Measurements from ENCODE around the gene TGFBRAP1.
A peak's percentile ranks its signal among the peaks of the same experiment; 100 is the strongest.

Gene TGFBRAP1, protein sequence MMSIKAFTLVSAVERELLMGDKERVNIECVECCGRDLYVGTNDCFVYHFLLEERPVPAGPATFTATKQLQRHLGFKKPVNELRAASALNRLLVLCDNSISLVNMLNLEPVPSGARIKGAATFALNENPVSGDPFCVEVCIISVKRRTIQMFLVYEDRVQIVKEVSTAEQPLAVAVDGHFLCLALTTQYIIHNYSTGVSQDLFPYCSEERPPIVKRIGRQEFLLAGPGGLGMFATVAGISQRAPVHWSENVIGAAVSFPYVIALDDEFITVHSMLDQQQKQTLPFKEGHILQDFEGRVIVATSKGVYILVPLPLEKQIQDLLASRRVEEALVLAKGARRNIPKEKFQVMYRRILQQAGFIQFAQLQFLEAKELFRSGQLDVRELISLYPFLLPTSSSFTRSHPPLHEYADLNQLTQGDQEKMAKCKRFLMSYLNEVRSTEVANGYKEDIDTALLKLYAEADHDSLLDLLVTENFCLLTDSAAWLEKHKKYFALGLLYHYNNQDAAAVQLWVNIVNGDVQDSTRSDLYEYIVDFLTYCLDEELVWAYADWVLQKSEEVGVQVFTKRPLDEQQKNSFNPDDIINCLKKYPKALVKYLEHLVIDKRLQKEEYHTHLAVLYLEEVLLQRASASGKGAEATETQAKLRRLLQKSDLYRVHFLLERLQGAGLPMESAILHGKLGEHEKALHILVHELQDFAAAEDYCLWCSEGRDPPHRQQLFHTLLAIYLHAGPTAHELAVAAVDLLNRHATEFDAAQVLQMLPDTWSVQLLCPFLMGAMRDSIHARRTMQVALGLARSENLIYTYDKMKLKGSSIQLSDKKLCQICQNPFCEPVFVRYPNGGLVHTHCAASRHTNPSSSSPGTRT

DNA sequence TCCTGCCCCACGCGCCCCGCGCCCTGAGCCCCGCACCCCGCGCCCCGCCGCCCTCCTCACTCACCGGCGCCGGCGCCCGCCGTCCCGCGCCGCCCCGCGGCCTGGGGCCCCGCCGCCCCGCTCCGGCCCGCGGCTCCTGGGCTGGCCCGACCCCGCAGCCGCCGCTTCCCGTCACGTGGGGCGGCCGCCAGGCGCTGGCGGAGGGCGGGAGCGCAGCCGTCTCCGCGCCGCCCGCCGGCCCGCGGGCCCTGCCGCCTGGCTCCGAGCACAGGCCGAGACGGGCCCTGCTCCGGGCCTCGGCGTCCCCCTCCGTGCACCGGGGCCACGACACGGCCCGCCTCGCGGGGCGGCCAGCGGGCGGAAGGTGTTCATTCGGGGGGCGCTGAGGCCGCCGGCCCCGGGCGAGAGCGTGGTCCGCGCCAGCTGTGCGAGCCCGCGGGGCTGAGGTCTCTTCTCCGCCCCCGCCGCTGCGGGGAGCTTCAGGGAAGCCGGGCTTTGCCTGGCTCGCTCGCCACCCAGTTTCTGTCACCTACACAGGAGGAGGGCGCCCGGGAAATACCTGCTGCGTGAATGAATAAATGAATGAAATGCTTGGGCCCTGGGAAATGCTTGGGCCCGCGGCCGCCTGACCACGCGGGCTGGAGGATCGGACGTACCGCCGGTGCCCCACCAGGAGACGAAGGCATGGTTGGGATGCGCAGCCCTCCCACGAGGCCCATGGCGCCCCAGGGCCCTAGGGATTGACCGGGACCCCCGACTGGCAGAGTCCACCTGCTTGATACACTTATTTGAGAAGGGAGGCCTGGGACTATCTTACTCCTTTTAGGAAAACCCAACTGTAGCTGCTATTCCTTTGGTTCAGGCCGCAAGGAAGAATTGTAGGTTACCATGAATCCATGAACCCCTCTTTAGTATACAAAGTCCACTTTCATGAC lies at the start of gene TGFBRAP1:
TGFBRAP1 (minus strand) TSS at position 175 of the 935 bp plus-strand sequence. CDS start 21,434 bp downstream, outside the sequence.
- peak; percentile 20 for DNase-seq

DNA sequence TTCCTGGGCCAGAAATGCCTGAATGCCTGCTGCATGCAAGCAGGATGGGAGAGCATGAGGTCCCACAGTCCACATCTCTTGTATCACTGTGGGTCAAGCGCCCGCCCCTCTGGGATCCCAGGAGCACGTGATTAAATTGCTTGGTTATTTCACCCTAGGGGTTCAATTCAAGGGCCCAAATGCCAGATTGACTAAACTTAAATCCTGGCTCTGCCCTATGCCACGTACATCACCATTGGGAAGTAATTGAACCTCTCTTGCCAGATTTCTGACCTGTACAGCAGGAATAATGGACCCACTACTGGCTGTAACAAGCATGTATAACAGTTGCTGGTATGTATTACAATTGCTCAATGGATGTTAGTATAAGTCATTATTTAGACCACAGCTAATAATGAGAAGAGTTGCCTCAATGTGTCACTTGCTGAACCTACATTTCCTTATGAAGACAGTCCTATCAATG lies 49.4 kb upstream of the TGFBRAP1 start:
- DNase-seq: no peak

DNA sequence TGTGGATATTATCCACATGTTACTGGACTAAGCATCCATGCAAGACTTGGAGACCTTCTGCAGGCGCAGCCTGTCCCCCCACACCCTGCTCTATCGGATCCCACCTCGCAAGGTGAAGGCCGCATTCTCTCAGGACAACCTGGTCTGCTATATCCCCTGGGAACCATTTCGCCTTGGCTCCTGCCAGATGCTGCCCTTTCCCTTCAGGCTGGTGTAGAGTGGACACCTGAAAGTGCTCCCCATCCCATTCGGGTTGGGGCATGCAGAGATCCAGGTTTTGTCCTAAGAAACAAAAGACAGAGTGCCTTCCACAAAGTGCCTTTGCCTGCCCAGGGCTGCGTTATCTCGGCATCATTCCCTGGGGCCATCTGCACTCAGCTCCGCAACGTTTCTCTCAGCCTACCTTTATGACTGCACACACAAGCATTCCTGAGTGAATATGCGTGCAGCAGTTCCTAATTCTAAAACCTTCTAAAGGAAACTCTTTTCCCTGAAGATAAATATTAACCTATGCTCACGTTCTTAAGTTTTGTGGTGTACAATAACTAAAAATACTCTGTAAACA lies 48.8 kb upstream of the TGFBRAP1 start:
- no peak for DNase-seq

DNA sequence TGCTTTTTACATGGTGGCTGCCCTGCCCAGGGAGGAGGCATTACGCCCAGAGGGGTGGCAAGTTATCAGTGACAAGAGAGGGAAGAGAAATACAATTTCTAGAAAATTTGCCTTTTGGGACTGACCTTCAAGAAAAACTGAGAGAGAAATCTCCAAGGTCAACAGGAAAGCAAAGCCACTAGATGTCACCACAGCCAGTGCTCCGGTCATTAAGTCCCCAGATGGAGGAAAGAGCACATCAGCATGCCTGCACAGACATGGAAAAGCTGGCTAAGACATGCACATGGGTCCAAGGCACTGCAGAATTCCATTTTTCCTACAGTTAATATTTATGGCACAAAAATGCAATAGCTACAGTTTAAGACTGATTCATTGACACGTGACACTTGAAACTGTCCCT lies 48.3 kb upstream of the TGFBRAP1 start:
- DNase-seq: no peak

DNA sequence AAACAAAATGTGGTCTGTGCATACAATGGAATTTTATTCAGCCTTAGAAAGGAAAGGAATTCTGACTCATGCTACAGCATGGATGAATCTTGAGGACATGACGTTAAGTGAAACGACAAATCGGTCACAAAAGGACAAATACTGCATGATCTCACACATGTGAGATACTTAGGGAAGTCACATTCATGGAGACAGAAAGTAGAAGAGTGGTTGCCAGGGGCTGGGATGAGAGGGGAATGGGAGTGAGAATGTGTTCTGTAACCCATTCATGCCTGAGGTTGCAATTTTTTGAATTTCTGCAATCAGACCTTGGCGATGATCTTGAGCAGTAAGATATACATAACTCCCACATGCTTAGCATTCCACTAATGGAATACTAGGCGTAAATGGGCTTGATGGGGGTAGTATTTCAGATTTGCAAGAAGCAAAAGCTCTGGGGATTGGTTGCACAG lies 47.3 kb upstream of the TGFBRAP1 start:
- DNase-seq: no peak

DNA sequence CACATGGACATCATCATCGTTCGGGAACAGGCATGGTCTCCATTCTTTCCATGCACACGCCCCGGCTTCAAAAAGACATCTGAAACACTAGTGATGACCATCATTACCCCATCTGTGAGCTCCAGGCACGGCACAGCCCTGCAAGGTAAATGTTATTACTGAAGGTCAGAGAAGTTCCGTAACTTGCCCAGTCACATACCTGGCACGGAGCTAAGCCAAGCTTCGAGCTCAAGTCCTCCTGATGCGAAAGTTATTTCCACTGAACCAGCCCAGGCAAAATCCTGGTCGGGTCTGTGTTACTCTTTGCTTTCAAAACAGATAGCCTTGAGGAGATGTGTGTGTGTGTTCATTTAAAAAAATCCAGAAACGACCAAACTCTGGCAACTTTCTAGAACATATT lies 46.5 kb upstream of the TGFBRAP1 start:
- DNase-seq: no peak

DNA sequence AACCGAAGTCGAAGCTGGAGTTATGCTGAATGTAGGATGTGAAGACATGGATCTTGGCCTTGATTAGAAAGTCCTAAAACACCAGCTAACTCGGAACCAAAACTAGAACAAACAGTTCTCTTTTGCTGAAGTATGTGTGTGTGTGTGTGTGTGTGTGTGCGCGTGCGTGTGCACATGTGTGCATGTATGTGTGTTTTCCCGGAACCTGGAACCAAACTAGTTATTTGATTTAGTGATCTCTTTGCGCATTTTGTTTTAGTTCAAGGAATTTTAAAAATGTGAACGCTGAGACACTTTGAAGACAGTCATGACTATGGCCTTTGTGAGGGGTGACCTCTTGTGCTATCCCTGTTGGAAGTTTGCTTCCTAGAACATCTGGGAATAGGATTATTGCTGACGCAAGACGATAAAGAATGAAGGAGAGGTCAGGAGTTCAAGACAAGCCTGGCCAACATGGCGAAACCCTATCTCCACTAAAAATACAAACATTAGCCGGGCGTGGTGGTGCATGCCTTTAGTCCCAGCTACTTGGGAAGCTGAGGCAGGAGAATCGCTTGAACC lies 45.5 kb upstream of the TGFBRAP1 start:
- DNase-seq: no peak

DNA sequence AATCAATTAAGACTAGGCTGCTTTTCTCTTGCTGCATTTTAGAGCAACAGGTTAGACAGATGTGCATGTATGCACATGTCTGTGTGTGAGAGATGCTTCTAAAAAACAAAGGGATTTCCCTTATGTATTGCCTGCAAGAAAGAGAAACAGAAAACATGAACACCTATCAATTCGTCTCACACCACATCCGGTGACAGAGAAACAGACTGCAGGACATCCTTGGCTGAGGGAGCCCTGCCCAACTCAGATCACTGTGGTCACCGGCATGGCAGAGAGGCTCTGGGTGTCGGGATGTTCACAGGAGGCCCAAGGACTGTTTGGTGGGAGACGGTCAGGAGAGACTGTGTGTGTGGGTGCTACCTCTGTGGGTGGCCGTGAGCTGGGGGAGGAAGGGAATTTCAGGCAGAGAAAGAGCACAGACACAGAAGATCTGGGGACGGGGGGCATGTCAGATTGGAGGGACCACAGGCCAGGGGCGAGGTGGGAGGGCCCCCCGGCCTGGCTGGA lies 44.4 kb upstream of the TGFBRAP1 start:
- DNase-seq: no peak

DNA sequence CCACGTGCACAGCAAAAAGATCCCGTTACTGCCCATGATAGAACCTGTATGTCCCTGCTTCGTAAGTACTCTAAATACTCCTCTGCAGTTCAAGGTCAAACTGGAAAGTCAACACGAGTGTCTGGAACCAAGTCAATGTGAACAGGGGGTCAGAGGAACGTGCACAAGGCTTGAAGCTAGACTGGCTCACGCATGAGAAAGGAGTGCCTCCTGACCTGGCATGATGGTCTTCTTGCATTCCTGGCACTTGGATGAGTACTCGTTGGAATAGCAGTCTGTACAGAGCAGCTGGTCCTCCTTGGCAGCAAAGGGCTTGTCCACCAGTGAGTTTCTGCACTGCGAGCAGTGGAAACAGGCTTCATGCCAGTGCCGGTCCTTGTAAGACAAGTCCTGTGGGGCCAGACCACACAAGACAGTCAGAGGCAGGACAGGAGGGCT lies 43.8 kb upstream of the TGFBRAP1 start:
- no peak for DNase-seq

DNA sequence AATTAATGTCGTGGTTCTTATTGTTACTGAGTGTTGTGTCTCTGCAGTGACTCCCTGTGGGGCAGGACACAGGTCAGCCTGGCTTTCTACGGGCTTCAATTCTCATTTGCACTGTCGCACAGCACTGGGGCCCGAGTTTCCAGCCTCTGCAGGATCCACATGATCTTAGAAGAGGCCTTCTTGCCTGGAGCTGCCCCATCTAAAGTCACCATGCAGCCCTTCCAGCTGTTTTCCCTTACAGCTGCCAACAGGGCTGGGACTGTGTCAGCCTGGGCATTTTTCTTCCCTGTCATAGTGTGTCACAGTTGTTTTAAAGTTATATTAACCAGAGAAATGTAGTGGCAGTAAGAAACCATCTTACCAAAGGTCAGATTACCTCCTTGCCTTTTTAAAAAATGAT lies 42.3 kb upstream of the TGFBRAP1 start:
- DNase-seq: no peak

DNA sequence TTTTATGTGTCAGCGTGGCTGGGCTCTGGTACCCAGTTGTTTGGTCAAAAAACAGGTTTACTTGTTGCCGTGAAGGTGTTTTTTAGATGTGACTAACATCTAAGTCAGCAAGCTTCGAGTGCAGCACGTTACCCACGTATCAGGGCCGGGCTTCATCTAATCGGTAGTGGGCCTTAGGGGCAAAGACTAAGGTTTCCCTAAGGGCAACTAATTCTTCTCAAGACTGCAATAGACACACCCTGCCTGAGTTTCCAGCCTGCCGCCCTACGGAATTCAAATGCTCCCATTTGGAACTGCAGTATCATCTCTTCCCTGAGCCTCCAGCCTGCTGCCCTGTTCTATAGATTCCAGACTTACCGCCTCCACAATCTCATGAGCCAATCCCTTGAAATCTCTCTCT lies 41.6 kb upstream of the TGFBRAP1 start:
- DNase-seq: no peak

DNA sequence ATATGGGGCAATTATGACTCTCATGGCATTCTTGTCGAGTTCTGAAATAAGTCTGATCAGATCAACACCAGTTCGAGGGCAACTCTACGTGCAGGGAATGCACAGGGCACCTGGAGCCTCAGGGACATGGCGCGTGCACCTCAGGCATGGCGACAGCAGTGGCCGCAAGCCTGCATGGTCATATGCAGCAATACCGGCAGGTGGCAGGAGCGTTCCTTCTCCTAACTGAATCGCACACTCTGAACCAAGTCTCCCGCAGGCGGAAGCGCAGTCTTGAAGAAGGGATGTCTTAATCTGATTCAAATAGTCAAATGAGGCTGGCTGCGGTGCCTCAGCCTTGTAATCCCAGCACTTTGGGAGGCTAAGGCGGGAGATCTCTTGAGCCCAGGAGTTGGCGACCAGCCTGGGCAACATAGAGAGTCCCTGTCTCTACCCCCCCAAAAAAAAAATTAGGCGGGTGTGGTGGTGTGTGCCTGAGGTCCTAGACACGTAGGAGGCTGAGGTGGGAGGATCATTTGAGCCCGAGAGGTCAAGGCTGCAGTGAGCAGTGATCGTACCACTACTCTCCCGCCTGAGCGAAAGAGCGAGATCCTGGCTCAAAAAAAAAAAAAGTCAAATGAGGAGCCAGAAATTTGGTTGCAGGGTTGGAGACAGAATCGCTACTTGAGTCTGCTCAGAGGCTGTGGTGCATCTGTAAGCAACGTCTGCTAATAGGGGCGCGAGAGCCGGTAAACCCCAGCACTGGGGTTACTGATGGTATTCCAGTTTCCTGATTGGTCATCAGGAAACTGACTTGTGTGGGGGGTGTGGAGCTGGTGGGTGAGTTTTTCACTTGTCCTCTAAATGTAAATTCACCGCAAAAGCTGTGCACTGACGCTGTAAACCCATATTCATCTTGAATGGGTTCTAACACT lies 40.5 kb upstream of the TGFBRAP1 start:
- DNase-seq: peak; percentile 69

DNA sequence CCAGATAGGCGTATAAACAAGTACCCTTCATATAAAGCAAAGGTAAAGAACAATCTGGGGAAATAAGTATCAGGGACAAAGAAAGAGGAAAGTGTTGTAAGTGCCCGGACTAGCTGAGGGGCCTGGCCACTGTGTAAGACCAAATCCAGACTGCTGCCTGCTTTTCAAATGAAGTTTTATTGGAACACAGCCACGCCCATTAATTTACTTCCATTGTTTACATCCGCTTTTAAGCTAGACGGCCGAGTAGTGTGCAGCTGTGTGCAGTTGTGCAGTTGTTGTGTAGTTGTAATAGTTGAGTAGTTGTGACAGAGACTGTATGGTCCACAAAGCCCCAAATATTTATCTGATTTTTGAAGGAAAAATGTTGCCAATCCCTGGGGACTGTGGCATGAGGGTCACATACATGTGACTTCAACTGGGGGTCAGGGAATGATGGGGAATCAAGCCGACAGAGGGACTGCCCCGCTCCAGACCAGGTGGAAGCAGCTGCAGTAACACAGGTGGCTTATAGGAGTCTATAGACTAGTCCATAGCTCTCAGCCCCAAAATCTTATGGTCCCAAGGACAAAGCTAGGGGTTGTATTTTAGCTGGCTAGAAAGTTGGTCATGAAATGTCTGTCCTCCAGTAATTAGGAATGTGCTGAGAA lies 39.3 kb upstream of the TGFBRAP1 start:
- no peak for DNase-seq

DNA sequence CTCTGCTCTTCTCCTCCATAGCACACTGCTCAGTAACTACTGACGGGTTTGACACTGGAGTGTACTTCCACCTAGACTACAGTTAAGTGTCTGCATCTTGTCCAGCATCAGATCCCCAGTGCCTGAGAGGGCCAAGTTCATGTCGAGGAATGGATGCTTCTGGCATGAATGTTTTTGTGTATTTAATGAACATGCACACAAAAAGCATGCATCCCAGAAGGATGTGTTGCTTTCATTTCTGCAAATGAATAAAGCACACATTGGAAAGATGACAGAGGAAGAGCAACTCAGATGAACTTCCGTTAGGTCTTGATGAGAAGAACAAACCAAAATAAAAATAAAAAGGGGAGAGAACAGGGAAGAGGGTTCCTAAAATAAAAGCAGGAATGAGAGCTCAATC lies 35.7 kb upstream of the TGFBRAP1 start:
- no peak for DNase-seq

DNA sequence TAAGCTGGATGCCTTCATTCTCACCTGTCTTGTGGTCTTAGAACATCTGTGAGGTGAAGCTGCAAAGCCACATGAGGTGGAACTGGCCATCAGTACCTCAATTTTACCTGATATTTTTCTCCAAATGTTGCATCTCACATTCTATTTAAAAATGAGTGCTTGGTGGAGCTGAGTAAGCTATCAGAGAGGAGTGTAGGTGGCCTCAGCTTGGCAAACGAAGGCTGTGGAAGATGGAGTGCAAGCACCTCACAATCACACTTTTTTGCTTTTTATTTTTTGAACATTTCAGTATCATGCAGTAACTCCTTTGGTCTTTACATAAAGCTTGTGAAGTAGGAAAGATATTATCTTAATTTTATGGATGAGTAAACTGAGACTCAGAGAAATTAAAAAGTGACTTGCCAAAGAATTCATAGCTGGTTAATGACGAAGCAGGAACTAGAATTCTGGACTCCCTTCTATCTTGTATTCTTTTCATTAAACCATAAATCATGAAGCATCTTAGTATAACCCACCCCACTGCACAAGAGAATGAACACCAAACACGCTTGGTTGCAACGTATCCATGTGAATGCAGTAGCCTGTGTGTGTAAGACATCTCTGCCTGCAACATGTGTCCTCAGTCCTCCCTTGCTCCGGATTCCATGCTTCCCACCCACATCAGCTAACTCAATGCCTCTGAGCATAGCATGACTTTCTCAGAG lies 35.1 kb upstream of the TGFBRAP1 start:
- DNase-seq: no peak

DNA sequence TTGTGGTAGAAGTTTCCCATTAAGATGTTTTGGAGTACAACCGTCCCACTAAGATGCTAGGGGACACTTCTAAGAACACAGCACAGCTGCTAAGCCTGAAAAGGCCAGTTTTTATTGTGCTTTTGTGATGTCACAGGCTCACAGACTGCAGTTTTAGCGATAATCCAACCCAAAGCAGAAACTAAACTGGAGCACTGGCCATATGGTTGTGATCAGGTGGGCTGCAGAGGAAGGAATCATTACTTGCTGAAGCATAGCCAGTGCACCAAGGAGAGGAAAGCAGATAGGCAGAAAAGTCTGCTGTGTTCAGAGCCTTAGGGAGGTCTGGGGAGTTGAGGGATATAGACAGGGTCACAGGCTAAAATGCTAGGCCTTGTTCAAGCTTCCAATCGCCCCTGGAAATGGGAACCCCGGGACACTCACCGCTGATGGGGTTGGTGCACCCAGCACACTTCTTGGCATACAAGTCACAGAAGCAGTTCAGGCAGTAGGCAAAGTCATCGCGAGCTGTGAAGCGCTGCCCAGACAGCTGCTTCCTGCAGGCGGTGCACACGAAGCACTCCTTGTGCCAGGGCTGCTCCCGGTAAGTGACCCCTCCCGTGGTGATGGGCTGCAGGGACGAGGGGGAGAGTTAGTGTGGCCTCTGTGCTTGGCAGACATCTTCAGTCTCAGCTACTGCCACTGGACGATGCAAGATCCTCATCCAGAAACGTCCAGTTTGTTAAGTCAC lies 33.5 kb upstream of the TGFBRAP1 start:
- DNase-seq: no peak

DNA sequence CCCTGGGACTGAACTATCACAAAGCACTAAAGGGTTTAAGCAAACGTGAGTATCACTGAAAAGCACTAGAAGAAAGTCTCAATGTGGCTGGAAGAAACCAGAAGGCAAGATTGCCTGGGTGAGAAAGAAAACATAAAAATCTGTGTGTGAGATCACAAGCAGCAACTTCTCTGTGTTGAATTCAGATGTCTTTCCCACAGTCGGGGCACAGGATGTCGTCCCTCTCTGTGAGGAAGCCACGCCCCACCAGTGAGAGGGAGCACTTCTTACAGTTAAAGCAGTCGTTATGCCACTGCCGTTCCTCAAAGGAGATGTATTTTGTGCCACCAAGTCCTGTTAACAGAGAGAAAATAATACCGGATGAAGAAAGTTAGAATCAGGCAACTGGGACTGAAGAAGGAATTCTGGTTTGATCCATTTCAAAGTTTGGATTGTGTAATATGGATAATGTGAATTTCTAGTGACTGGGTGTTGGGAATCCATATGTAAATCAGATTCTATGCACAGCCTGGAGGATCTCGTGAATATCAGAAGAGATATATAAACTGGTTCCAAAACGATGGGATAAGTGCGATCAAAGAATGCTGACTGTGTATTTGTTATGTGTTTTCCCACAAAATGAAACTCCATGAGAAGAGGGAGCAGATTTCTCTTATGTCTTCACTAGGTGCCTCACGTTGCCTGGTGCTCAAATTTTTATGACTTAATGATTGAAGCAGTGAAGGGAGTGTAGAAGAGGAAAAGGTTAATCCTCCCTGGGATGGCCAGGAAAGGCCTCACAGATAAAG lies 31.8 kb upstream of the TGFBRAP1 start:
- DNase-seq: no peak

DNA sequence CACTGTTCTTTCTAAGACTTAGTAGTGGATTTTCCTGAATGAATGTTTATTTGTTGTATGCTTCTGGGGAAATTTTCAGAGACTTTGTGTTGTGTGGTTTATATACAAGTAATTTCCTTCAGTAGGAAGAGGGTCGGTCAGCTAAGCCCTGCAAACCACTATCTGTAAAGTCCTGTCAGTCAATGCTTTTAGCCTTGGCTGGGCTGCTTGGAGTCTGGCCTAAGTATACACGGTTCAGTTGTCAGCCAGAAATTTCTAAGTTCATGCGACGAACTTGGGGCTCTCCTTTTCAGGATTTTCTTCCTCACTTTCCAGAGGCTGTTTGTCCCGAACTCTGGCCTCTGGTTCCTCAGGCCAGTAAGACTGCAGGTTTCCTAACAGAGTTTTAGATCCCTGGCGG lies 29.1 kb upstream of the TGFBRAP1 start:
- DNase-seq: no peak

Data from amniotic stem cell (primary cell).